PC-9 (cell line): ENCODE results near the gene TNFRSF4.

Experiments
- CTCF ChIP-seq: fragments of 200-600 bp; sonication (generic); conservative IDR thresholded peaks from 2 replicates; pipeline ENCODE4 v1.6.1; 2017; ENCODE audit warnings: mixed run types, antibody characterized with exemption, mild to moderate bottlenecking, moderate library complexity
- EZH2 ChIP-seq: fragments of 200-600 bp; sonication (generic); IDR thresholded peaks from 2 replicates; pipeline ENCODE4 v1.8.0; 2017; ENCODE audit warnings: antibody characterized with exemption, low read depth

GRCh38 chr1:1234180-1234808 lies 20.3 kb upstream of the TNFRSF4 start:
- no peak for TF ChIP-seq CTCF
- no peak for TF ChIP-seq EZH2
